ENCODE data around the gene FMN1.

The FMN1 gene

DNA sequence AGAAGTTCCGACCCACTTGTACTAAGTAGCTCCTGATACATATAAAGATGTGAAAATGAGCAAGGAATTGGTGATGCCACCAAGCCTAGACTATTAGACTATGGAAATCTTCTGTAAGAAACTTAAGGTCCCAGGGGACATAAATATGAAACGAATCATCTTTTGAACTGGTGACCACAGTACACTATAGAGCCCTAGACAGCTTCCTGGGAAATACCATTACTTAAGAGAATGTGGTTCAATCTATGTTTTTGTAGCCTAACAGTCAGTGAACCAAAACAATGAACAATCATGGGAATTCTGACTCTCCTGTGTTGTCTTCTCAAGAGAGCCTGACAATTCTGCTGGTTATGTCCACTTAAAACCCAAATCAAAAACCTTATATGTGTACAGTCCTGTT lies 285.1 kb downstream of the FMN1 start:
- Histone ChIP-seq H3K23ac (ENCODE audit: low read length) (no peak overlapping the region), H3K79me2 (ENCODE audit: control insufficient read depth, insufficient read depth, low read length, poor library complexity) (no peaks in the 10 kb centered on the region), H3K9me3 (ENCODE audit: insufficient read depth, low read depth, low read length) (no peaks in the 10 kb centered on the region), H3K9ac (ENCODE audit: low read length) (no peak overlapping the region), H4K12ac (ENCODE audit: low read depth, low read length) (no peak overlapping the region), H3K18ac (ENCODE audit: low read length) (no peak overlapping the region), H2BK5ac (ENCODE audit: low read depth, low read length, poor library complexity) (no peak overlapping the region), H2AK5ac (ENCODE audit: low read length) (no peak overlapping the region), H3K4me3 (ENCODE audit: low read depth, low read length) (no peak overlapping the region), H3K4me1 (ENCODE audit: control insufficient read depth in 1 of 2, insufficient read depth in 2 of 2, low read length in 2 of 2) (no peaks in the 10 kb centered on the region), H3K36me3 (ENCODE audit: control insufficient read depth in 1 of 2, insufficient read depth in 2 of 2, low read length in 2 of 2) (no peaks in the 10 kb centered on the region), H3K4ac (ENCODE audit: low read depth, low read length) (no peak overlapping the region), H4K91ac (ENCODE audit: low read depth, low read length) (no peak overlapping the region), H3K14ac (ENCODE audit: low read length) (no peak overlapping the region), H3K4me2 (ENCODE audit: low read length) (no peak overlapping the region), H3K27ac (ENCODE audit: low read depth, low read length) (no peak overlapping the region), H3K79me1 (ENCODE audit: low read length) (no peaks in the 10 kb centered on the region), H2BK120ac (ENCODE audit: insufficient read depth, low read length, poor library complexity) (no peak overlapping the region), H4K8ac (ENCODE audit: low read depth, low read length) (no peak overlapping the region), H2BK12ac (ENCODE audit: low read length) (no peak overlapping the region), H2AFZ (ENCODE audit: insufficient read depth, low read length, poor library complexity) (no peak overlapping the region), H3K27me3 (ENCODE audit: insufficient read depth, low read length) (no peaks in the 10 kb centered on the region)
- WGBS (ENCODE audit: extremely low coverage, insufficient coverage, insufficient read length): no CpG with 5 or more reads among the region's 2 CpGs
- no peak for DNase-seq

GRCh38 chr15:32908872-32909271 lies 285.6 kb downstream of the FMN1 start:
- Histone ChIP-seq H3K23ac (ENCODE audit: low read length) (no peak overlapping the region), H2AFZ (ENCODE audit: insufficient read depth, low read length, poor library complexity) (no peak overlapping the region), H3K4ac (ENCODE audit: low read depth, low read length) (no peak overlapping the region), H2BK12ac (ENCODE audit: low read length) (no peak overlapping the region), H3K36me3 (ENCODE audit: control insufficient read depth in 1 of 2, insufficient read depth in 2 of 2, low read length in 2 of 2) (no peaks in the 10 kb centered on the region), H3K4me2 (ENCODE audit: low read length) (no peak overlapping the region), H3K4me1 (ENCODE audit: control insufficient read depth in 1 of 2, insufficient read depth in 2 of 2, low read length in 2 of 2) (no peaks in the 10 kb centered on the region), H3K79me2 (ENCODE audit: control insufficient read depth, insufficient read depth, low read length, poor library complexity) (no peaks in the 10 kb centered on the region), H4K8ac (ENCODE audit: low read depth, low read length) (no peak overlapping the region), H4K12ac (ENCODE audit: low read depth, low read length) (no peak overlapping the region), H3K18ac (ENCODE audit: low read length) (no peak overlapping the region), H3K27ac (ENCODE audit: low read depth, low read length) (no peak overlapping the region), H2AK5ac (ENCODE audit: low read length) (no peak overlapping the region), H2BK120ac (ENCODE audit: insufficient read depth, low read length, poor library complexity) (no peak overlapping the region), H3K9ac (ENCODE audit: low read length) (no peak overlapping the region), H3K9me3 (ENCODE audit: insufficient read depth, low read depth, low read length) (no peaks in the 10 kb centered on the region), H3K27me3 (ENCODE audit: insufficient read depth, low read length) (no peaks in the 10 kb centered on the region), H2BK5ac (ENCODE audit: low read depth, low read length, poor library complexity) (no peak overlapping the region), H3K14ac (ENCODE audit: low read length) (no peak overlapping the region), H3K4me3 (ENCODE audit: low read depth, low read length) (no peak overlapping the region), H3K79me1 (ENCODE audit: low read length) (no peaks in the 10 kb centered on the region), H4K91ac (ENCODE audit: low read depth, low read length) (no peak overlapping the region)
- no CpG with 5 or more reads among the region's 4 CpGs for WGBS (ENCODE audit: extremely low coverage, insufficient coverage, insufficient read length)
- DNase-seq: no peak

DNA sequence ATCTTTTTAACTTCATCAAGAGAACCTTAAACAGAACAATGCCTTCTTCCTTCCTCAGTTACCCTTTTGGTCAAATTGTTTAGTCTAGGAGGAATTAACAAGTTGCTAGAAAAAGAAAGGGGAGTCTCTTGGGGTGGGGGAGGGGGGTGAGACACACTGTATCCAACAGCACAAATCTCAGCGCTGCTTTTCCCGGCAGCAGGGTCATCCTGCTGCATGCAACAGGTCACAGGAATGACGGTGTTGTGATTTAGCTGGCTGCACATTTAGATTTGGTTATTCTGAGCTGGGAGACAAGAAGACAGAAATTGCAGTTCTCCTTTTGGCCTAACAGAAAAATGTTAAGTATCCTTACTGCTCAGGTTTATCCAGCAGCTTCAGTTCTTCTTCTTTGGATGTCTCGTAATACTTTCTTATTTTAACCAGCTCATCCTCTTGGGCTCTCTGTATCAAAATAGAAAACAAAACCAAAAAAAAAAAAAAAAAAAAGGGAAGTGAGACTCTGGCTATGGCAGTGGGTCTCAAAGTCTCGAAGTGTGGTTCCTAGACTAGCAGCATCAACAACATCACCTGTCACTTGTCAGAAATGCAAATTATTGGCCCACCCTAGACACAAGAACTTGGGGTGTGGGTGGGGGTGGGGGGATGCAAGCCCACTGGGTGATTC lies 286.2 kb downstream of the FMN1 start:
- no peak overlapping the region for H2AK5ac ChIP-seq (ENCODE audit: low read length)
- H3K79me2 ChIP-seq (ENCODE audit: control insufficient read depth, insufficient read depth, low read length, poor library complexity): no peaks in the 10 kb centered on the region
- H4K8ac ChIP-seq (ENCODE audit: low read depth, low read length): no peak overlapping the region
- H3K79me1 ChIP-seq (ENCODE audit: low read length): no peaks in the 10 kb centered on the region
- no peak overlapping the region for H3K9ac ChIP-seq (ENCODE audit: low read length)
- no peaks in the 10 kb centered on the region for H3K4me1 ChIP-seq (ENCODE audit: control insufficient read depth in 1 of 2, insufficient read depth in 2 of 2, low read length in 2 of 2)
- H3K36me3 ChIP-seq (ENCODE audit: control insufficient read depth in 1 of 2, insufficient read depth in 2 of 2, low read length in 2 of 2): no peaks in the 10 kb centered on the region
- no CpG with 5 or more reads among the region's 5 CpGs for WGBS (ENCODE audit: extremely low coverage, insufficient coverage, insufficient read length)
- no peak overlapping the region for H3K14ac ChIP-seq (ENCODE audit: low read length)
- H3K27me3 ChIP-seq (ENCODE audit: insufficient read depth, low read length): no peaks in the 10 kb centered on the region
- H4K91ac ChIP-seq (ENCODE audit: low read depth, low read length): no peak overlapping the region
- no peak overlapping the region for H2BK12ac ChIP-seq (ENCODE audit: low read length)
- H2BK5ac ChIP-seq (ENCODE audit: low read depth, low read length, poor library complexity): no peak overlapping the region
- no peak overlapping the region for H3K27ac ChIP-seq (ENCODE audit: low read depth, low read length)
- H3K23ac ChIP-seq (ENCODE audit: low read length): no peak overlapping the region
- H3K18ac ChIP-seq (ENCODE audit: low read length): no peak overlapping the region
- no peak overlapping the region for H4K12ac ChIP-seq (ENCODE audit: low read depth, low read length)
- no peak overlapping the region for H2AFZ ChIP-seq (ENCODE audit: insufficient read depth, low read length, poor library complexity)
- no peak overlapping the region for H3K4me2 ChIP-seq (ENCODE audit: low read length)
- no peaks in the 10 kb centered on the region for H3K9me3 ChIP-seq (ENCODE audit: insufficient read depth, low read depth, low read length)
- no peak for DNase-seq
- H3K4me3 ChIP-seq (ENCODE audit: low read depth, low read length): no peak overlapping the region
- H3K4ac ChIP-seq (ENCODE audit: low read depth, low read length): no peak overlapping the region
- no peak overlapping the region for H2BK120ac ChIP-seq (ENCODE audit: insufficient read depth, low read length, poor library complexity)

GRCh38 chr15:32905481-32905880 lies 289.0 kb downstream of the FMN1 start:
- Histone ChIP-seq H3K79me1 (ENCODE audit: low read length) (no peaks in the 10 kb centered on the region), H4K8ac (ENCODE audit: low read depth, low read length) (no peak overlapping the region), H3K9me3 (ENCODE audit: insufficient read depth, low read depth, low read length) (no peaks in the 10 kb centered on the region), H3K36me3 (ENCODE audit: control insufficient read depth in 1 of 2, insufficient read depth in 2 of 2, low read length in 2 of 2) (no peaks in the 10 kb centered on the region), H4K12ac (ENCODE audit: low read depth, low read length) (no peak overlapping the region), H2AFZ (ENCODE audit: insufficient read depth, low read length, poor library complexity) (no peak overlapping the region), H2AK5ac (ENCODE audit: low read length) (no peak overlapping the region), H2BK120ac (ENCODE audit: insufficient read depth, low read length, poor library complexity) (no peak overlapping the region), H2BK12ac (ENCODE audit: low read length) (no peak overlapping the region), H3K27me3 (ENCODE audit: insufficient read depth, low read length) (no peaks in the 10 kb centered on the region), H3K4me3 (ENCODE audit: low read depth, low read length) (no peak overlapping the region), H3K4ac (ENCODE audit: low read depth, low read length) (no peak overlapping the region), H3K18ac (ENCODE audit: low read length) (no peak overlapping the region), H3K9ac (ENCODE audit: low read length) (no peak overlapping the region), H3K79me2 (ENCODE audit: control insufficient read depth, insufficient read depth, low read length, poor library complexity) (no peaks in the 10 kb centered on the region), H2BK5ac (ENCODE audit: low read depth, low read length, poor library complexity) (no peak overlapping the region), H3K4me1 (ENCODE audit: control insufficient read depth in 1 of 2, insufficient read depth in 2 of 2, low read length in 2 of 2) (no peaks in the 10 kb centered on the region), H3K14ac (ENCODE audit: low read length) (no peak overlapping the region), H4K91ac (ENCODE audit: low read depth, low read length) (no peak overlapping the region), H3K27ac (ENCODE audit: low read depth, low read length) (no peak overlapping the region), H3K23ac (ENCODE audit: low read length) (no peak overlapping the region), H3K4me2 (ENCODE audit: low read length) (no peak overlapping the region)
- WGBS (ENCODE audit: extremely low coverage, insufficient coverage, insufficient read length): no CpG with 5 or more reads among the region's 4 CpGs
- DNase-seq: no peak
